ENCODE data around the gene HOXD3.

The HOXD3 gene

DNA sequence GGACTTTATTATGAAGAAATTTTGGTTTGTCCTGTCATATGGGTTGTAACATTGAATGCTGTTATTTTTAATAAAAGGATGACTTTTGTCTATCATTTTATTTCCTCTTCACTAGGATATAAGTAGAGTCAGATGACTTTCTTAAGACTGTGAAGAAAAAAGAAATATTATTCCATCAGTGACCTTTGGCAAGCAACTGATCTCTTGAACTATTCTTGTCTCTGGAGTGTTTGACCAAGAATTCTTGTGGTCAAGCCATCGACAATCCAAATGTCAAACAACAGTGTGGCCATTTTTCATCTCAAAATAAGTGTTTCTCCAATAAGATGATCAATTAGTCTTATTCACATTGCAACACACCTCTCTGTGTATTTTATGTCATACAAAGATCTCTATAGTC is 56.3 kb downstream of the HOXD3 start:
- Histone ChIP-seq H4K20me1 (ENCODE audit: control insufficient read depth, insufficient read depth, low read depth, low read length) (no peaks in the 10 kb centered on the region), H3K9me2 (replicated peaks; ENCODE audit: control insufficient read depth, low read length) (no peaks in the 10 kb centered on the region), H3K4me1 (ENCODE audit: control insufficient read depth, low read length) (no peaks in the 10 kb centered on the region), H3K27me3 (ENCODE audit: control insufficient read depth, low read length) (no peaks in the 10 kb centered on the region), H3K4me3 (ENCODE audit: low read length) (no peak overlapping the region), H3K4me2 (ENCODE audit: low read length) (no peak overlapping the region), H3K36me3 (ENCODE audit: control insufficient read depth, low read length) (no peaks in the 10 kb centered on the region), H3K27ac (ENCODE audit: low read depth, low read length) (no peak overlapping the region), H3F3A (ENCODE audit: control insufficient read depth, insufficient read depth) (no peaks in the 10 kb centered on the region), H3K9me3 (ENCODE audit: control insufficient read depth, insufficient read depth, low read length) (no peaks in the 10 kb centered on the region), H3K79me2 (ENCODE audit: control insufficient read depth, low read length) (no peaks in the 10 kb centered on the region)
- TF ChIP-seq, protein P1, sequence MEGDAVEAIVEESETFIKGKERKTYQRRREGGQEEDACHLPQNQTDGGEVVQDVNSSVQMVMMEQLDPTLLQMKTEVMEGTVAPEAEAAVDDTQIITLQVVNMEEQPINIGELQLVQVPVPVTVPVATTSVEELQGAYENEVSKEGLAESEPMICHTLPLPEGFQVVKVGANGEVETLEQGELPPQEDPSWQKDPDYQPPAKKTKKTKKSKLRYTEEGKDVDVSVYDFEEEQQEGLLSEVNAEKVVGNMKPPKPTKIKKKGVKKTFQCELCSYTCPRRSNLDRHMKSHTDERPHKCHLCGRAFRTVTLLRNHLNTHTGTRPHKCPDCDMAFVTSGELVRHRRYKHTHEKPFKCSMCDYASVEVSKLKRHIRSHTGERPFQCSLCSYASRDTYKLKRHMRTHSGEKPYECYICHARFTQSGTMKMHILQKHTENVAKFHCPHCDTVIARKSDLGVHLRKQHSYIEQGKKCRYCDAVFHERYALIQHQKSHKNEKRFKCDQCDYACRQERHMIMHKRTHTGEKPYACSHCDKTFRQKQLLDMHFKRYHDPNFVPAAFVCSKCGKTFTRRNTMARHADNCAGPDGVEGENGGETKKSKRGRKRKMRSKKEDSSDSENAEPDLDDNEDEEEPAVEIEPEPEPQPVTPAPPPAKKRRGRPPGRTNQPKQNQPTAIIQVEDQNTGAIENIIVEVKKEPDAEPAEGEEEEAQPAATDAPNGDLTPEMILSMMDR (IDR thresholded peaks at IDR 0.05; ENCODE audit: low read depth, low read length, poor library complexity, severe bottlenecking): no peak
- TF ChIP-seq EZH2phosphoT487 (IDR thresholded peaks at IDR 0.05; ENCODE audit: borderline replicate concordance, low read length): no peak

Measured in DOHH2 (cell line).